Transverse colon (tissue), 4 donors: ENCODE data around the gene SEC16A.

Experiments
- CTCF ChIP-seq, 5 experiments: fragments of 200-600 bp in 3 of 5; fragments of 450-650 bp in 2 of 5; sonication (generic) in 3 of 5; IDR thresholded peaks; 1 replicate in 2 of 5; 2 replicates in 3 of 5; pipeline ENCODE4 v1.5.1; 2016 to 2017; ENCODE audit warnings: antibody characterized with exemption in 5 of 5, inconsistent platforms in 3 of 5, mild to moderate bottlenecking in 2 of 5, moderate library complexity in 1 of 5
- EP300 ChIP-seq: sonication (generic); formaldehyde crosslinking; IDR thresholded peaks from one replicate; pipeline ENCODE4 v1.6.1; 2017; ENCODE audit warnings: antibody characterized with exemption, low read depth
- POLR2A ChIP-seq: fragments of 450-650 bp; IDR thresholded peaks from one replicate; pipeline ENCODE4 v1.6.1; 2016; ENCODE audit warnings: antibody characterized with exemption, mild to moderate bottlenecking, moderate library complexity
- POLR2AphosphoS5 ChIP-seq, 3 donors: sonication (generic); formaldehyde crosslinking; IDR thresholded peaks; one replicate each; pipeline ENCODE4 v1.6.1; 2016; ENCODE audit warnings: antibody characterized with exemption in 3 of 3

GRCh38 chr9:136411378-136411777 is 71.5 kb downstream of the SEC16A start:
- TF ChIP-seq CTCF (IDR thresholded peaks at IDR 0.05) (no peak), POLR2AphosphoS5 (IDR thresholded peaks at IDR 0.05) (no peak), POLR2A (no peak), EP300 (no peak)
